Activated naive CD8-positive, alpha-beta T cell treated with anti-CD3 and anti-CD28 coated beads, Interleukin-2, amount 50 U/mL, for 16 hours (primary cell): ENCODE measurements around the gene TSKS.

Source experiments
- DNase-seq: peaks from one replicate; pipeline ENCODE4 v3.0.0-alpha.2; 2020; ENCODE audit warnings: low read depth, low spot score

The TSKS gene

DNA sequence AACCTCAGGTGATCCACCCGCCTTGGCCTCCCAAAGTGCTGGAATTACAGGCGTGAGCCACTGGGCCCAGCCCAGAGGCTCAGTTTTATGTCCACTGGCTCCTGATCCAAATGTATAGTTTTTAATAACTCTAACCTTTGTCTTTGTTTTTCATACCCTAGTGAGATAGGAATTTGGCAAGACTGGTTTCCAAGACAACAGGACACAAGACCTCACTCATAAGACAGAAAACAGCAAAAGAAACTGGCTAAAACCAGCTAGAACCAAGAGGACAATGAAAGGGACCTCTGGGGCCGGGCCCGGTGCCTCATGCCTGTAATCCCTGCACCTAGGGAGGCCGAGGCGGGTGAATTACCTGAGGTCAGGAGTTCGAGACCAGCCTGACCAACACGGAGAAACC, 44.6 kb downstream of the TSKS start:
- no peak for DNase-seq

DNA sequence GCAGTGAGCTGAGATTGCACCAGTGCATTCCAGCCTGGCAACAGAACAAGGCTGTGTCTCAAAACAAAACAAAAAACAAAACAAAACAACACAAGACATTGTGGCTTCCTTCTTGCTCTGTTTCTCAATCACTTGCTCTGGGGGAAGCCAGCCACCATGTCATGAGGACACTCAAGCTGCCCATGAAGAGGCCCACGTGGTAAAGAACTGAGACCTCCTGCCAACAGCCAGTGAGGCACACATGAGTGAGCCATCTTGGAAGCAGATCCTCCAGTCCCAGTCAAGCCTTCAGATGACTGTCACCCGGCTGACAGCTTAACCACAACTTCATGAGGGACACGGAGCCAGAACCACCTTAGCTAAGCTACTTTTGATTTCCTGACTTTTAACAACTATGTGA, 47.0 kb downstream of the TSKS start:
- no peak for DNase-seq

GRCh38 chr19:49713236-49713845, 49.8 kb downstream of the TSKS start:
- no peak for DNase-seq

DNA sequence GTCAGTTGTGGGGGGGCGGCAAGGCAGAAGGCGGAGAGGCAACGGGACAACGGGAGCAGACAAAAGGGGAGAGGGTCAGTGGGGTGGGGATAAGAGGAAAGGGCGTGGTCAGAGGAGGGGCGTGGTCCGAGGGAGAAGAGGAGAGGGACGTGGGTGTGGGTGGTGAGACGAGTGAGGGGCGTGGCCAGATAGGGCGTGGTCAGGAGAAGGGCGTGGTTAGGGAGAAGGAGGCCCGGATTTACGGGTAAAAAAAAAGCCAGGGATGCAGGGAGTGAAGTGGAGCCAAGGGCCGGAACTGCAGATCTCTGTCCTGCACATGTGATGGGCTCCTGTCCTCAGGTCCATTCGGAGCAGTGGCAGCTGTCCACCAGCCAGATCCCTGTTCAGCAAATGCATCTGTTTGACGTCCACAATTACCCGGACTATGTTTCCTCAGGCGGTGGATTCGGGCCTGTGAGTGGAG, 50.7 kb downstream of the TSKS start:
- no peak for DNase-seq

DNA sequence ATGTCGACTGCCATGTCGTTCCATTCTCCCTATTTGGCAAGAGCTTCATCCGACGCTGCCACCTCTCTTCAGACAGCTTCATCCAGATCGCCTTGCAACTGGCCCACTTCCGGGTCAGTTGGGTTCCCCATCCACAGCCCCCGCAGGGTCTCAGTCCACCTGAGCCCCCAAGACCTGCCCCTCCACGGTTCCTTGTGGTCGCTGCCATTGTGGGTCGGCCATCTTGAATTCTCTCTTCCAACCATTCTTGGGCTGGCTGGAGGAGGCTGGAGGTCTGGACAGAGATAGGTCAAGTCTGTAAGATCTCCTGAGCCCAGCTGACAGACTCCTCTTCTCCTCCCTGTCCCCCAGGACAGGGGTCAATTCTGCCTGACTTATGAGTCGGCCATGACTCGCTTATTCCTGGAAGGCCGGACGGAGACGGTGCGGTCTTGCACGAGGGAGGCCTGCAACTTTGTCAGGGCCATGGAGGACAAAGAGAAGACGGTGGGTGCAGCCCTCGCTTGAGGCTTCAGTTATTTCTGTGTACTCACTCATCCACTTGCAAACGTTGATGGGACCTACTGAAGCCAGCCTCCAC, 52.6 kb downstream of the TSKS start:
- DNase-seq: no peak

GRCh38 chr19:49705919-49706318, 57.2 kb downstream of the TSKS start:
- DNase-seq: no peak

DNA sequence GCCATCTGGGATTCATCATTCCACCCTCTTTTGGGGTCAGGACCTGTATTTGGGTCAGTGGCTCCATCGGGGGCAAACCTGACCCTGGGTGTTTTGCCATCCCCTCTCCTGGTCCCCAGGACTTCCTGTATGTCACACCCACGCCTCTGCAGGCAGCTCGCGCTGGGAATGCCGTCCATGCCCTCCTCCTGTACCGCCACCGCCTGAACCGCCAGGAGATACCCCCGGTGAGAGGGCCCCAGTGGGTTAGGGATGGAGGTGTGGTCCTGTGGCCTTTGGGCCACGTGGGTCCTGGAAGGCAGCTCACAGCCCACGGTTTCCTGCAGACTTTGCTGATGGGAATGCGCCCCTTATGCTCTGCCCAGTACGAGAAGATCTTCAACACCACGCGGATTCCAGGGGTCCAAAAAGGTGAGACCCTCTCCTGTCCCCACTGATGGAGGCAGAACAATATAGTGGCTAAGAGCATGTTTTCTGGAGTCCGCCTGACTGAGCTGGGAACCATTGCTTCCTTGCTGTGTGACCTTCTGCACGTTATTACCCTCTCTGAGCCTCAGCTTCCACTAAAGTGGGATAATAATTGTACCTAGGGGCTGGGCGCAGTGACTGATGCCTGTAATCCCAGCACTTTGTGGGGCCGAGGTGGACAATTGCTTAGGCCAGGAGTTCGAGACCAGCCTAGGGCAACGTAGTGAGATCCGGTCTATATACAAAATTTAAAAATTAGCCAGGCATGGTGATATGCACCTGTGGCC, 58.0 kb downstream of the TSKS start:
- DNase-seq: no peak

- DNase-seq: no peak
Measured at GRCh38 chr19:49701271-49701786, 61.8 kb downstream of the TSKS start.

GRCh38 chr19:49700563-49700962, 62.5 kb downstream of the TSKS start:
- DNase-seq: no peak

GRCh38 chr19:49699364-49699763, 63.7 kb downstream of the TSKS start:
- no peak for DNase-seq

- no peak for DNase-seq
Measured at GRCh38 chr19:49696865-49697264, 66.2 kb downstream of the TSKS start.

GRCh38 chr19:49696115-49696514, 67.0 kb downstream of the TSKS start:
- DNase-seq: no peak

GRCh38 chr19:49692147-49692506, 71.0 kb downstream of the TSKS start:
- no peak for DNase-seq

DNA sequence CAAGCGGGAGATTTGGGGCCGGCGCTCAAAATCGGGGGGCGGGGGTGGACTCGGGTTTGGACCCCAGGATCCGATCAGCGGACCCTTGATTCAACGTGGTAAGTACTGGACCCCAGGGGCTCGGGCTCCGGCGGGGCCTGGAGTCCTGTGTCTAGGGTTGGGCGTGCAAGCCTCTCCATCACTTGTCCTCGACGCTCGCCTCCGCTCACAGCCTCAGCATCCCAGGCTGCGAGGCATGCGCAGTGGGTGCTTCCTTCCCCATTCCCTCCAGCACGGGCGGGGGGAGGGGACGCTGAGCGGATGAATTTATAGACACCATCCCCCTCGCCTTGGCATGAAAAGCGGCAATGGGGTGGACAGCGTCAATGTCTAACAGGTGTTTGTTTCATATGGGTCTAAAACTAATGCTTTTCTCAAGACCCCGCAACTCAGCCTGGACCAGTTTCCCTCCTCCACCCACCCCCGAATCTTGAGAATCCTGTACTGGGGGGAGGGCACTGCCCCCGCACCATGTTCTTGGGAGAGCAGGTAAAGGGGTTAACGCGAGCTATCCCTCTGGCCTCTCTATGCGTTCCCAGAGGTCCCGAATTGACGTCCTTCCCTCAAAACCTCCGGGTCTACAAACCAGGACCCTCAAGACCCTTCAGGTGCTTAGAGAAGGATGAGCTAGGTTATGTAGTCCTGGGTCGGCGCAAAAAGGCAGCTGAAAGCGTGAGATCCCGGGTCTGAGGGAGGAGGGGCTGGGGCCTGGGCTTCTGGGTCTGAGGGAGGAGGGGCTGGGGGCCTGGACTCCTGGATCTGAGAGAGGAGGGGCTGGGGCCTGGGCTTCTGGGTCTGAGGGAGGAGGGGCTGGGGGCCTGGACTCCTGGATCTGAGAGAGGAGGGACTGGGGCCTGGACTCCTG, 71.6 kb downstream of the TSKS start:
- no peak for DNase-seq

DNA sequence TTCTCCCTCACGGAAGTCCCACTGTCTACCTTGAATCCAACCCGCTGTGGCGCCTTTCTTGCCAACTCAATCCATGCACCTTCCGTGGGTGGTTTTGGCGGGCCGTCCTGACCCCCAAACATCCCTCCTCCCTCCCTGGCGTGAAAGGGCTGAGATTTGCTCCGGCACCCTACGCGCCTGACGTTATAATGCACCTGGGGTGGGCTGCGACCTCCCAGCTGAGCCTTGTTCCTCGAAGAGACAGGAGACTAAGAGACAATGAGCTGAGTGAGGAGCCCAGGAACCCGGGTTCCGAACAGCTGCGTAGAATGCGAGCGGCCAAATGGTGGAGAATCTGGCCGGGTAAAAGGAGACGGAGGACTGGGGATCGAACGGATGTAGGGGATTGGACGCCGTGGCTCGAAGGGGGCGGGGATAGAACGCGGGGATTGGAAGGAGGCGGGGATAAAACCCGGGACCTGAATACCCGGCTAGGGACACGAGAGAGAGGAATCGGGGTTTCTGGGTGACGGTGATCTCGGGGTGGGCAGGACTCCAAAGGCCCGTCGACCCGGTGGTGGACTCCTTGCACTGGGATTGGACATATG, 72.4 kb downstream of the TSKS start, which contains the start of gene CPT1C:
TSS of gene CPT1C (plus strand) at position 461 of the 587 bp plus-strand sequence. CDS start 1,137 bp downstream, outside the sequence.
- no peak for DNase-seq

GRCh38 chr19:49690079-49690655, 72.9 kb downstream of the TSKS start:
- DNase-seq: no peak
